H1 (cell line): Measurements from ENCODE around the gene ASIC2. TPM values are rescaled to one million over a fixed set of nuclear protein-coding genes. Genes with fewer than 3 reads are reported as not detected.

Experiments
- CTCF ChIA-PET: fragments of 300-600 bp; sonication (Branson Sonifier 250); formaldehyde crosslinking; loops from one replicate; lab custom pipeline; 2021; ENCODE audit not compliant: partially characterized antibody; lab: Charles Lee
- POLR2A ChIA-PET: fragments of 300-600 bp; sonication (Branson Sonifier 250); formaldehyde crosslinking; loops from one replicate; lab custom pipeline; 2021; ENCODE audit warnings: inconsistent platforms; ENCODE audit not compliant: partially characterized antibody; lab: Charles Lee
- DNase-seq, 2 experiments: peaks; one replicate each; pipeline versions ENCODE4 v3.0.0 to v3.0.0-alpha.2; 2010 to 2022; ENCODE audit warnings: low spot score in 2 of 2, low read depth in 1 of 2, mixed read lengths in 1 of 2
- FAIRE-seq: peaks from 2 replicates; lab custom pipeline; 2011; peaks lifted over from hg19 to GRCh38; lab: Jason Lieb, UNC
- H2AFZ ChIP-seq: 2 replicates; pipeline ENCODE4 v1.8.1; 2012; ENCODE audit warnings: low read length, inconsistent platforms
- H2AK5ac ChIP-seq: 2 replicates; pipeline ENCODE4 v1.6.1; 2013; ENCODE audit warnings: low read depth, low read length
- H2BK120ac ChIP-seq: replicated peaks from 2 replicates; pipeline ENCODE3; 2013; ENCODE audit warnings: low read depth, low read length, inconsistent platforms
- H2BK12ac ChIP-seq: 2 replicates; pipeline ENCODE4 v1.6.1; 2013; ENCODE audit warnings: low read depth, low read length
- H2BK15ac ChIP-seq: 2 replicates; pipeline ENCODE4 v1.6.1; 2013; ENCODE audit warnings: low read length
- H2BK20ac ChIP-seq: 2 replicates; pipeline ENCODE4 v1.6.1; 2013; ENCODE audit warnings: low read length
- H2BK5ac ChIP-seq: 2 replicates; pipeline ENCODE4 v1.6.1; 2013; ENCODE audit warnings: low read depth, low read length
- H3K14ac ChIP-seq: 2 replicates; pipeline ENCODE4 v1.6.1; 2013; ENCODE audit warnings: inconsistent platforms; ENCODE audit not compliant: insufficient read length
- H3K18ac ChIP-seq: 2 replicates; pipeline ENCODE4 v1.6.1; 2013; ENCODE audit warnings: low read length; ENCODE audit errors: extremely low read depth
- H3K23ac ChIP-seq: 2 replicates; pipeline ENCODE4 v1.6.1; 2013; ENCODE audit warnings: inconsistent platforms; ENCODE audit not compliant: insufficient read length
- H3K23me2 ChIP-seq: 2 replicates; pipeline ENCODE4 v1.6.1; 2013; ENCODE audit warnings: low read depth, low read length
- H3K27ac ChIP-seq: 2 replicates; pipeline ENCODE4 v1.6.1; 2011; ENCODE audit warnings: low read depth, low read length, inconsistent platforms
- H3K27me3 ChIP-seq, 4 experiments: replicated peaks in 1 of 4; 1 replicate in 1 of 4; 2 replicates in 3 of 4; pipeline versions ENCODE4 v1.6.1 to v1.8.1; 2011 to 2013; ENCODE audit warnings: low read length in 3 of 4, mild to moderate bottlenecking in 3 of 4, inconsistent platforms in 2 of 4, mixed read lengths in 2 of 4, moderate library complexity in 1 of 4; ENCODE audit not compliant: control insufficient read depth in 3 of 4, insufficient read depth in 3 of 4; ENCODE audit errors: extremely low read depth in 1 of 4
- H3K36me3 ChIP-seq, 4 experiments: 2 replicates each; pipeline versions ENCODE4 v1.6.1 to v1.8.1; 2011 to 2013; ENCODE audit warnings: mild to moderate bottlenecking in 4 of 4, low read length in 3 of 4, moderate library complexity in 2 of 4, control low read depth in 1 of 4, inconsistent platforms in 1 of 4; ENCODE audit not compliant: insufficient read depth in 4 of 4, control insufficient read depth in 2 of 4
- H3K4ac ChIP-seq: replicated peaks from 2 replicates; pipeline ENCODE3; 2013; ENCODE audit warnings: low read length, low read depth, mixed read lengths, inconsistent platforms; ENCODE audit not compliant: insufficient read length
- H3K4me1 ChIP-seq, 4 experiments: replicated peaks in 1 of 4; 1 replicate in 1 of 4; 2 replicates in 3 of 4; pipeline versions ENCODE4 v1.6.1 to v1.8.1; 2011 to 2013; ENCODE audit warnings: low read length in 3 of 4, inconsistent platforms in 2 of 4, mixed read lengths in 1 of 4; ENCODE audit not compliant: insufficient read depth in 4 of 4, control insufficient read depth in 3 of 4
- H3K4me2 ChIP-seq, 2 experiments: 2 replicates each; pipeline versions ENCODE4 v1.6.1 to v1.8.1; 2011 to 2013; ENCODE audit warnings: low read depth in 2 of 2, low read length in 2 of 2, control low read depth in 1 of 2, inconsistent platforms in 1 of 2, mild to moderate bottlenecking in 1 of 2; ENCODE audit not compliant: insufficient read depth in 1 of 2
- H3K4me3 ChIP-seq, 4 experiments: fragments of 200-600, 300-600 bp in 1 of 4; sonication (generic), shearing (Covaris generic), sonication (Bioruptor Twin) in 1 of 4; 2 replicates each; pipeline versions ENCODE4 v1.5.1 to v1.8.1; 2011 to 2016; ENCODE audit warnings: low read length in 4 of 4, low read depth in 3 of 4, control low read depth in 2 of 4, inconsistent platforms in 2 of 4, mild to moderate bottlenecking in 2 of 4, mixed read lengths in 1 of 4, moderate library complexity in 1 of 4; ENCODE audit not compliant: insufficient read depth in 2 of 4; ENCODE audit errors: extremely low read depth in 1 of 4
- H3K56ac ChIP-seq: replicated peaks from 2 replicates; pipeline ENCODE3; 2013; ENCODE audit warnings: low read depth, mild to moderate bottlenecking, mixed read lengths, low read length, inconsistent platforms; ENCODE audit not compliant: insufficient read length
- H3K79me1 ChIP-seq: 2 replicates; pipeline ENCODE4 v1.6.1; 2013; ENCODE audit warnings: low read depth, low read length, control low read depth
- H3K79me2 ChIP-seq, 2 experiments: 2 replicates each; pipeline versions ENCODE4 v1.6.1 to v1.8.1; 2012 to 2013; ENCODE audit warnings: low read length in 2 of 2, mild to moderate bottlenecking in 2 of 2, inconsistent platforms in 1 of 2; ENCODE audit not compliant: insufficient read depth in 2 of 2, control insufficient read depth in 1 of 2
- H3K9ac ChIP-seq, 4 experiments: replicated peaks in 1 of 4; 1 replicate in 1 of 4; 2 replicates in 3 of 4; pipeline versions ENCODE4 v1.6.1 to v1.8.1; 2011 to 2013; ENCODE audit warnings: low read depth in 3 of 4, low read length in 3 of 4, control low read depth in 2 of 4, mild to moderate bottlenecking in 2 of 4, moderate library complexity in 2 of 4, inconsistent platforms in 1 of 4; ENCODE audit errors: extremely low read depth in 1 of 4
- H3K9me3 ChIP-seq, 2 experiments: 2 replicates each; pipeline versions ENCODE4 v1.6.1 to v1.8.1; 2012 to 2013; ENCODE audit warnings: mild to moderate bottlenecking in 2 of 2, moderate library complexity in 2 of 2, control low read depth in 1 of 2, inconsistent platforms in 1 of 2, low read depth in 1 of 2, low read length in 1 of 2, mixed read lengths in 1 of 2; ENCODE audit not compliant: insufficient read depth in 2 of 2
- H4K20me1 ChIP-seq, 2 experiments: replicated peaks in 1 of 2; 2 replicates each; pipeline versions ENCODE3 to v1.8.1; 2011 to 2013; ENCODE audit warnings: inconsistent platforms in 2 of 2, low read length in 2 of 2, mild to moderate bottlenecking in 1 of 2; ENCODE audit not compliant: insufficient read depth in 2 of 2, control insufficient read depth in 1 of 2
- H4K5ac ChIP-seq: 2 replicates; pipeline ENCODE4 v1.6.1; 2013; ENCODE audit warnings: low read length, low read depth, mixed read lengths, inconsistent platforms; ENCODE audit not compliant: insufficient read length
- H4K8ac ChIP-seq: 2 replicates; pipeline ENCODE4 v1.8.0; 2013; ENCODE audit warnings: mild to moderate bottlenecking, moderate library complexity, low read length, inconsistent platforms; ENCODE audit not compliant: insufficient read depth; ENCODE audit errors: extremely low read depth
- H4K91ac ChIP-seq: replicated peaks from 2 replicates; pipeline ENCODE3; 2013; ENCODE audit warnings: low read length, mixed read lengths, inconsistent platforms; ENCODE audit not compliant: insufficient read length
- BACH1 ChIP-seq: IDR thresholded peaks from 2 replicates; pipeline ENCODE4 v1.6.1; 2012; ENCODE audit warnings: low read length, improper control_type of control experiment
- CHD2 ChIP-seq: IDR thresholded peaks from 2 replicates; pipeline ENCODE4 v1.6.1; 2012; ENCODE audit warnings: low read length, improper control_type of control experiment
- FOSL1 ChIP-seq: IDR thresholded peaks from 2 replicates; pipeline ENCODE4 v1.6.1; 2011; ENCODE audit warnings: mild to moderate bottlenecking, low read depth, low read length, moderate library complexity; ENCODE audit not compliant: insufficient read depth
- KDM5A ChIP-seq: fragments of 200-600 bp; IDR thresholded peaks from 2 replicates; pipeline ENCODE4 v1.7.1; 2012; ENCODE audit warnings: mild to moderate bottlenecking, low read length, inconsistent platforms, mixed read lengths
- NRF1 ChIP-seq: IDR thresholded peaks from 2 replicates; pipeline ENCODE4 v1.6.1; 2011; ENCODE audit warnings: mild to moderate bottlenecking, low read depth, low read length, improper control_type of control experiment
- POLR2AphosphoS5 ChIP-seq: IDR thresholded peaks from 2 replicates; pipeline ENCODE4 v1.6.1; 2011; ENCODE audit warnings: low read depth, low read length
- RBBP5 ChIP-seq: IDR thresholded peaks from 2 replicates; pipeline ENCODE4 v1.7.1; 2012; ENCODE audit warnings: low read depth, mild to moderate bottlenecking, inconsistent platforms, low read length, moderate library complexity, borderline replicate concordance
- WGBS, 2 experiments: shearing (Covaris generic) in 1 of 2; methylation state at CpG; one replicate each; pipeline versions ENCODE4 v1.1.6 to v1.1.7; 2013 to 2015; ENCODE audit warnings: low lambda C conversion rate in 2 of 2, mixed read lengths in 2 of 2, inconsistent platforms in 1 of 2, low coverage in 1 of 2, missing lambda C conversion rate in 1 of 2; ENCODE audit not compliant: insufficient replicate concordance in 2 of 2, insufficient coverage in 1 of 2, insufficient read length in 1 of 2; ENCODE audit errors: extremely low coverage in 1 of 2, missing lambda C conversion rate in 1 of 2; 5-methylcytosine and 5-hydroxymethylcytosine counted together
- polyA plus RNA-seq, 7 experiments: library from polyadenylated mRNA; depleted of rRNA in 3 of 7; stranded (reverse) in 5 of 7; unstranded in 2 of 7; fragments of >200 nt in 5 of 7; fragments of 200-250 nt in 2 of 7; gene quantifications; 1 replicate in 5 of 7; 2 replicates in 1 of 7; 4 replicates in 1 of 7; pipeline versions ENCODE4 v1.2.1 to v1.2.3, GENCODE V29; 2011 to 2013; ENCODE audit warnings: missing spikeins in 2 of 7, mixed read lengths in 2 of 7
- total RNA-seq: library from RNA; stranded (reverse); fragmentation: NEBNext Ultra II Directional; extraction: Animal tissue kit (Norgen Biotek cat#: 25700); gene quantifications from 2 replicates; pipeline ENCODE4 v1.2.1, GENCODE V29; 2021
- TF ChIP-seq, protein P1 (sequence below): IDR thresholded peaks from 2 replicates; pipeline ENCODE4 v1.6.1; 2011; ENCODE audit warnings: low read length, improper control_type of control experiment

Gene ASIC2
- total and polyA plus RNA-seq, 2 of the 8 experiments (the other 6 are each of a cell fraction or from before 2014, with no cell fraction given), result 0.86 to 1.2 TPM

DNA sequence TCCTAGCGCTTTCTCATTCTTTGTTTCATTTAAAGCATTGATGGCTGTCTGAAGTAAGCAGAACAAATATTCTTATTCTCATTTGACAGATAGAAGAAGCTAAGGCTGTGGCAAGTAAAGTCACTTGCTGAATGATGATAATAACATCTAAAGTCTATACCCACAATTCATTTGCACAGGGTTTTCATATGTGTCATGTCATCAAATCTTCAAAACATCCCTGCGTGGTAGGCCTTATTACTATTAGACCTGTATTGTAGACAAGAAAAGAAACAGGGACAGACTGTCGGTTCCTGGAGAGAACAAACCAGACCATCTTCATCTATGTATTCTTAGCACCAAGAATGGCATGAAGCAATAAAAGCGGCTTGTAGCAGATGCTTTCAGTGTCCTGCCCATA is 85.9 kb downstream of the ASIC2 start:
- 81% methylated on average over 4 of the region's 4 CpGs; no CpG with 5 or more reads in 1 of the 2 experiments for WGBS, 2 experiments
- Histone ChIP-seq H3K9me3 (no peaks in the 10 kb centered on the region), H3K79me1 (no peaks in the 10 kb centered on the region), H2AK5ac (no peak overlapping the region), H2BK12ac (no peak overlapping the region), H3K14ac (no peak overlapping the region), H2BK15ac (no peak overlapping the region), H3K36me3 (no peaks in the 10 kb centered on the region), H2BK120ac (no peak overlapping the region), H3K27ac (no peak overlapping the region), H3K4me3 (no peak overlapping the region), H3K4me2 (no peak overlapping the region), H4K20me1 (peaks cover 0 to 2% of the 10 kb centered on the region in 2 experiments), H3K56ac (no peak overlapping the region), H4K8ac (no peak overlapping the region), H3K79me2 (no peaks in the 10 kb centered on the region), H4K91ac (no peak overlapping the region), H3K23ac (no peak overlapping the region), H2AFZ (no peak overlapping the region), H3K18ac (no peak overlapping the region), H3K4ac (no peak overlapping the region), H3K23me2 (no peaks in the 10 kb centered on the region), H2BK5ac (no peak overlapping the region), H3K4me1 (no peaks in the 10 kb centered on the region), H2BK20ac (no peak overlapping the region), H4K5ac (no peak overlapping the region), H3K9ac (no peak overlapping the region), H3K27me3 (peaks cover 0 to 5% (median under 1%) of the 10 kb centered on the region in 4 experiments; a peak in 2 of 7 replicates)
- ChIA-PET POLR2A (no interaction called here), CTCF (no interaction called here)
- FAIRE-seq (no peak), DNase-seq (no peak)
- TF ChIP-seq BACH1 (no peak), NRF1 (no peak), POLR2AphosphoS5 (no peak), FOSL1 (no peak), RBBP5 (no peak), KDM5A (no peak), CHD2 (no peak)
- TF ChIP-seq, protein P1, sequence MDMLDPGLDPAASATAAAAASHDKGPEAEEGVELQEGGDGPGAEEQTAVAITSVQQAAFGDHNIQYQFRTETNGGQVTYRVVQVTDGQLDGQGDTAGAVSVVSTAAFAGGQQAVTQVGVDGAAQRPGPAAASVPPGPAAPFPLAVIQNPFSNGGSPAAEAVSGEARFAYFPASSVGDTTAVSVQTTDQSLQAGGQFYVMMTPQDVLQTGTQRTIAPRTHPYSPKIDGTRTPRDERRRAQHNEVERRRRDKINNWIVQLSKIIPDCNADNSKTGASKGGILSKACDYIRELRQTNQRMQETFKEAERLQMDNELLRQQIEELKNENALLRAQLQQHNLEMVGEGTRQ, result no peak
